IMR-90 (cell line): ENCODE measurements around the gene GK. TPM values are rescaled to one million over a fixed set of nuclear protein-coding genes. Genes with fewer than 3 reads are reported as not detected.

Experiments used
- ATAC-seq: fragments of 200-7000 bp; cut with Tn5 transposase; 2 replicates; pipeline ENCODE4 v1.9.1; 2020; ENCODE audit warnings: low read depth, mild to moderate bottlenecking, moderate library complexity
- BruUV-seq: library from RNA; stranded (reverse); fragments of 400-500 nt; replicated peaks from 2 replicates; lab custom pipeline; 2021; lab: Mats Ljungman, UMichigan
- CTCF ChIA-PET: fragments of 300-600 bp; formaldehyde crosslinking; extraction: SDS; loops from one replicate; lab custom pipeline; 2021; ENCODE audit warnings: antibody characterized with exemption; lab: Yijun Ruan, JAX
- POLR2A ChIA-PET: fragments of 300-600 bp; sonication (Branson Sonifier 250); formaldehyde crosslinking; loops from one replicate; lab custom pipeline; 2022; ENCODE audit warnings: antibody characterized with exemption; ENCODE audit not compliant: unreplicated experiment; lab: Charles Lee
- DNase-seq: peaks from one replicate; pipeline ENCODE4 v3.0.0; 2013
- H2AFZ ChIP-seq: replicated peaks from 2 replicates; pipeline ENCODE3; 2013; ENCODE audit warnings: low read length, mild to moderate bottlenecking; ENCODE audit not compliant: poor library complexity
- H2AK5ac ChIP-seq: 2 replicates; pipeline ENCODE4 v1.6.1; 2013; ENCODE audit warnings: low read depth, low read length, inconsistent platforms
- H2AK9ac ChIP-seq: replicated peaks from 2 replicates; pipeline ENCODE3; 2013; ENCODE audit warnings: mild to moderate bottlenecking, low read depth, low read length, moderate library complexity; ENCODE audit not compliant: poor library complexity
- H2BK120ac ChIP-seq: 2 replicates; pipeline ENCODE4 v1.6.1; 2013; ENCODE audit warnings: low read depth, low read length, inconsistent platforms
- H2BK15ac ChIP-seq: 3 replicates; pipeline ENCODE4 v1.6.1; 2013; ENCODE audit warnings: low read depth, low read length, inconsistent platforms
- H2BK20ac ChIP-seq: 2 replicates; pipeline ENCODE4 v1.6.1; 2013; ENCODE audit warnings: low read depth, mild to moderate bottlenecking, inconsistent platforms, low read length, moderate library complexity
- H2BK5ac ChIP-seq: 2 replicates; pipeline ENCODE4 v1.6.1; 2013; ENCODE audit warnings: mild to moderate bottlenecking, low read depth, low read length, inconsistent platforms; ENCODE audit not compliant: poor library complexity, severe bottlenecking
- H3K14ac ChIP-seq: replicated peaks from 2 replicates; pipeline ENCODE4 v1.6.1; 2013; ENCODE audit warnings: low read depth, low read length, inconsistent platforms
- H3K18ac ChIP-seq: 2 replicates; pipeline ENCODE4 v1.6.1; 2013; ENCODE audit warnings: low read depth, low read length, control low read depth
- H3K23ac ChIP-seq: 2 replicates; pipeline ENCODE4 v1.6.1; 2013; ENCODE audit warnings: low read depth, low read length, inconsistent platforms
- H3K27ac ChIP-seq: 2 replicates; pipeline ENCODE4 v1.5.1; 2013; ENCODE audit warnings: mild to moderate bottlenecking, control low read depth, low read length; ENCODE audit not compliant: insufficient read depth
- H3K27me3 ChIP-seq: 2 replicates; pipeline ENCODE4 v1.6.1; 2013; ENCODE audit warnings: low read length; ENCODE audit not compliant: control insufficient read depth, insufficient read depth
- H3K36me3 ChIP-seq: 2 replicates; pipeline ENCODE4 v1.6.1; 2013; ENCODE audit warnings: low read length, mixed read lengths; ENCODE audit not compliant: control insufficient read depth, insufficient read depth
- H3K4ac ChIP-seq: 2 replicates; pipeline ENCODE4 v1.6.1; 2013; ENCODE audit warnings: low read depth, low read length, inconsistent platforms
- H3K4me1 ChIP-seq: 2 replicates; pipeline ENCODE4 v1.6.1; 2013; ENCODE audit warnings: low read length, mixed read lengths; ENCODE audit not compliant: control insufficient read depth, insufficient read depth
- H3K4me2 ChIP-seq: 2 replicates; pipeline ENCODE4 v1.6.1; 2013; ENCODE audit warnings: low read depth, mild to moderate bottlenecking, control low read depth, low read length, moderate library complexity
- H3K4me3 ChIP-seq: 2 replicates; pipeline ENCODE4 v1.5.1; 2013; ENCODE audit warnings: low read depth, mild to moderate bottlenecking, control low read depth, low read length, moderate library complexity; ENCODE audit not compliant: insufficient read depth
- H3K56ac ChIP-seq: 2 replicates; pipeline ENCODE4 v1.6.1; 2013; ENCODE audit warnings: low read length, inconsistent platforms; ENCODE audit not compliant: insufficient read depth; ENCODE audit errors: extremely low read depth
- H3K79me1 ChIP-seq, 2 experiments: 2 replicates each; pipeline ENCODE4 v1.6.1; 2013; ENCODE audit warnings: low read length in 2 of 2, inconsistent platforms in 1 of 2, low read depth in 1 of 2
- H3K9ac ChIP-seq: 2 replicates; pipeline ENCODE4 v1.6.1; 2013; ENCODE audit warnings: low read depth, low read length, control low read depth
- H3K9me1 ChIP-seq: 2 replicates; pipeline ENCODE4 v1.6.1; 2013; ENCODE audit warnings: low read length, inconsistent platforms; ENCODE audit not compliant: insufficient read depth
- H3K9me3 ChIP-seq: 2 replicates; pipeline ENCODE4 v1.6.1; 2013; ENCODE audit warnings: low read length; ENCODE audit not compliant: control insufficient read depth, insufficient read depth
- H4K20me1 ChIP-seq: 2 replicates; pipeline ENCODE4 v1.6.1; 2013; ENCODE audit warnings: low read length, inconsistent platforms; ENCODE audit not compliant: insufficient read depth
- H4K5ac ChIP-seq: 2 replicates; pipeline ENCODE4 v1.6.1; 2013; ENCODE audit warnings: mild to moderate bottlenecking, low read depth, low read length, control low read depth
- H4K8ac ChIP-seq, 2 experiments: 2 replicates each; pipeline ENCODE4 v1.6.1; 2013; ENCODE audit warnings: low read depth in 2 of 2, low read length in 2 of 2, control low read depth in 1 of 2, inconsistent platforms in 1 of 2
- H4K91ac ChIP-seq: 2 replicates; pipeline ENCODE4 v1.6.1; 2013; ENCODE audit warnings: low read depth, low read length, inconsistent platforms; ENCODE audit not compliant: insufficient read depth
- CEBPB ChIP-seq: IDR thresholded peaks from 2 replicates; pipeline ENCODE4 v1.6.1; 2012; ENCODE audit warnings: low read depth, low read length, improper control_type of control experiment
- ELK1 ChIP-seq: fragments of 150-350 bp; IDR thresholded peaks from 2 replicates; pipeline ENCODE4 v1.6.1; 2016; ENCODE audit warnings: low read depth, mild to moderate bottlenecking, low read length, moderate library complexity, borderline replicate concordance
- WGBS, 2 experiments: methylation state at CpG; one replicate each; pipeline versions ENCODE4 v1.1.5 to v1.1.7; 2013; ENCODE audit warnings: missing lambda C conversion rate in 2 of 2; ENCODE audit not compliant: insufficient read length in 1 of 2; ENCODE audit errors: extremely low coverage in 2 of 2; 5-methylcytosine and 5-hydroxymethylcytosine counted together
- dilution Hi-C: fragments of 300-500 bp; cut with HindIII; formaldehyde crosslinking; loops from one replicate; pipeline ENCODE4 v1.14.3; 2018; ENCODE audit warnings: low sequenced_read_pairs; ENCODE audit not compliant: unreplicated experiment
- in situ Hi-C: fragments of 300-500 bp; cut with MboI; formaldehyde crosslinking; loops from 3 replicates; pipeline ENCODE4 v1.14.3; 2019; ENCODE audit warnings: low sequenced_read_pairs, inconsistent platforms, mixed read lengths
- intact Hi-C: fragments of 100-400 bp; cut with micrococcal nuclease; formaldehyde crosslinking; loops from 2 replicates; pipeline ENCODE4 v1.10.0; 2022
- polyA plus RNA-seq, 3 experiments: library from polyadenylated mRNA; depleted of rRNA; stranded (reverse); fragments of >200 nt; gene quantifications; 2 replicates each; pipeline ENCODE4 v1.2.3, GENCODE V29; 2012; ENCODE audit warnings: low replicate concordance in 1 of 3
- total RNA-seq: library from RNA; depleted of rRNA; stranded (reverse); fragments of >200 nt; gene quantifications from 2 replicates; pipeline ENCODE4 v1.2.3, GENCODE V29; 2012

GK gene
- total and polyA plus RNA-seq, 2 of the 4 experiments (the other 2 are of a cell fraction), result 7.6 to 9.3 TPM

- Histone ChIP-seq H3K4me3 (no peak overlapping the region), H2BK15ac (no peak overlapping the region), H3K4ac (no peak overlapping the region), H4K5ac (no peak overlapping the region), H4K20me1 (no peaks in the 10 kb centered on the region), H2BK120ac (no peak overlapping the region), H2BK5ac (no peak overlapping the region), H3K4me1 (peaks cover 4% of the 10 kb centered on the region; the same call in 1 of the 2 replicates), H3K9me1 (peaks cover 5% of the 10 kb centered on the region; the same call in 1 of the 2 replicates), H3K23ac (no peak overlapping the region), H2AFZ (no peak overlapping the region), H3K4me2 (no peak overlapping the region), H3K9me3 (no peaks in the 10 kb centered on the region), H3K79me1 (peaks cover 0 to 5% of the 10 kb centered on the region in 2 experiments; a peak in 2 of 4 replicates), H2AK5ac (no peak overlapping the region; the same call in 1 of the 2 replicates), H4K91ac (no peak overlapping the region), H3K36me3 (peaks cover 9% of the 10 kb centered on the region), H3K9ac (no peak overlapping the region), H2AK9ac (no peak overlapping the region), H3K14ac (no peak overlapping the region), H3K56ac (no peak overlapping the region), H2BK20ac (no peak overlapping the region), H3K27ac (no peak overlapping the region), H3K18ac (no peak overlapping the region), H3K27me3 (no peaks in the 10 kb centered on the region), H4K8ac (no peak overlapping the region)
- DNase-seq, result no peak
- dilution Hi-C loops, result no loop called here
- no peak for TF ChIP-seq ELK1
- TF ChIP-seq CEBPB, result peak; percentile 51
- WGBS, 2 experiments, result 57% methylated on average over 1 of the region's 3 CpGs; no CpG with 5 or more reads in 1 of the 2 experiments
- ATAC-seq, result no peak
- no TSS peak for BruUV-seq
- intact Hi-C loops, result no loop called here
- CTCF ChIA-PET, result no interaction called here
- in situ Hi-C loops, result no loop called here
- POLR2A ChIA-PET, result no interaction called here
These were observed 53.1 kb downstream of the GK start for GRCh38 chrX:30706216-30706775.
